ENCODE data around the gene CCSER1. TPM values are rescaled to one million over a fixed set of nuclear protein-coding genes. Genes with fewer than 3 reads are reported as not detected.
A peak's percentile ranks its signal among the peaks of the same experiment; 100 is the strongest.

Gene CCSER1
- total and polyA plus RNA-seq, 2 donors (not counting 1 experiment from before 2014, with no cell fraction given): under 0.01 TPM; not detected in 1

- no peak for TF ChIP-seq EZH2 (IDR thresholded peaks at IDR 0.05; ENCODE audit: low read length, missing control alignments)
- no peak for TF ChIP-seq CTCF (conservative IDR thresholded peaks at IDR 0.05 in 1 of 2, IDR thresholded peaks at IDR 0.05 in 1 of 2; ENCODE audit: low read depth in 1 of 2, low read length in 2 of 2)
- Histone ChIP-seq H3K36me3 (ENCODE audit: control insufficient read depth, insufficient read depth, low read length) (no peaks in the 10 kb centered on the region), H3K4me3 (replicated peaks in 1 of 4; ENCODE audit: control extremely low read depth in 1 of 4, insufficient read depth in 1 of 4, low read depth in 3 of 4, low read length in 4 of 4) (no peak overlapping the region), H3K27me3 (ENCODE audit: control insufficient read depth, insufficient read depth, low read length) (no peaks in the 10 kb centered on the region), H3K9me3 (ENCODE audit: control insufficient read depth, insufficient read depth, low read depth, low read length) (no peaks in the 10 kb centered on the region), H4K20me1 (ENCODE audit: control insufficient read depth, extremely low read depth, insufficient read depth, low read length) (no peaks in the 10 kb centered on the region), H3K27ac (ENCODE audit: insufficient read depth, low read length) (no peak overlapping the region), H3K4me2 (ENCODE audit: extremely low read depth, insufficient read depth, low read length) (no peak overlapping the region), H3K79me2 (ENCODE audit: control insufficient read depth, insufficient read depth, low read length) (no peaks in the 10 kb centered on the region), H3K9ac (ENCODE audit: insufficient read depth, low read length) (no peak overlapping the region), H2AFZ (ENCODE audit: low read length) (no peak overlapping the region), H3K4me1 (ENCODE audit: control insufficient read depth, extremely low read depth, insufficient read depth, low read length) (no peaks in the 10 kb centered on the region)
- DNase-seq (ENCODE audit: low read depth in 2 of 2): no peak
Observed at GRCh38 chr4:90840828-90841227, 713.6 kb downstream of the CCSER1 start.

- Histone ChIP-seq H2AFZ (ENCODE audit: low read length) (no peak overlapping the region), H3K4me2 (ENCODE audit: extremely low read depth, insufficient read depth, low read length) (no peak overlapping the region), H3K4me1 (ENCODE audit: control insufficient read depth, extremely low read depth, insufficient read depth, low read length) (no peaks in the 10 kb centered on the region), H3K27ac (ENCODE audit: insufficient read depth, low read length) (no peak overlapping the region), H3K36me3 (ENCODE audit: control insufficient read depth, insufficient read depth, low read length) (no peaks in the 10 kb centered on the region), H3K9ac (ENCODE audit: insufficient read depth, low read length) (no peak overlapping the region), H3K27me3 (ENCODE audit: control insufficient read depth, insufficient read depth, low read length) (no peaks in the 10 kb centered on the region), H3K79me2 (ENCODE audit: control insufficient read depth, insufficient read depth, low read length) (no peaks in the 10 kb centered on the region), H4K20me1 (ENCODE audit: control insufficient read depth, extremely low read depth, insufficient read depth, low read length) (no peaks in the 10 kb centered on the region), H3K4me3 (replicated peaks in 1 of 4; ENCODE audit: control extremely low read depth in 1 of 4, insufficient read depth in 1 of 4, low read depth in 3 of 4, low read length in 4 of 4) (no peak overlapping the region), H3K9me3 (ENCODE audit: control insufficient read depth, insufficient read depth, low read depth, low read length) (no peaks in the 10 kb centered on the region)
- DNase-seq (ENCODE audit: low read depth in 2 of 2): peak; percentile 28 to 40
- TF ChIP-seq EZH2 (IDR thresholded peaks at IDR 0.05; ENCODE audit: low read length, missing control alignments): no peak
- TF ChIP-seq CTCF (conservative IDR thresholded peaks at IDR 0.05 in 1 of 2, IDR thresholded peaks at IDR 0.05 in 1 of 2; ENCODE audit: low read depth in 1 of 2, low read length in 2 of 2): no peak
Observed at GRCh38 chr4:90841676-90842075, 714.5 kb downstream of the CCSER1 start.

- Histone ChIP-seq H3K4me1 (ENCODE audit: control insufficient read depth, extremely low read depth, insufficient read depth, low read length) (no peaks in the 10 kb centered on the region), H3K27me3 (ENCODE audit: control insufficient read depth, insufficient read depth, low read length) (no peaks in the 10 kb centered on the region), H3K27ac (ENCODE audit: insufficient read depth, low read length) (no peak overlapping the region), H3K79me2 (ENCODE audit: control insufficient read depth, insufficient read depth, low read length) (no peaks in the 10 kb centered on the region), H4K20me1 (ENCODE audit: control insufficient read depth, extremely low read depth, insufficient read depth, low read length) (no peaks in the 10 kb centered on the region), H3K9ac (ENCODE audit: insufficient read depth, low read length) (no peak overlapping the region), H3K9me3 (ENCODE audit: control insufficient read depth, insufficient read depth, low read depth, low read length) (no peaks in the 10 kb centered on the region), H3K36me3 (ENCODE audit: control insufficient read depth, insufficient read depth, low read length) (no peaks in the 10 kb centered on the region), H3K4me3 (replicated peaks in 1 of 4; ENCODE audit: control extremely low read depth in 1 of 4, insufficient read depth in 1 of 4, low read depth in 3 of 4, low read length in 4 of 4) (no peak overlapping the region), H2AFZ (ENCODE audit: low read length) (no peak overlapping the region), H3K4me2 (ENCODE audit: extremely low read depth, insufficient read depth, low read length) (no peak overlapping the region)
- TF ChIP-seq CTCF (conservative IDR thresholded peaks at IDR 0.05 in 1 of 2, IDR thresholded peaks at IDR 0.05 in 1 of 2; ENCODE audit: low read depth in 1 of 2, low read length in 2 of 2): no peak
- no peak for TF ChIP-seq EZH2 (IDR thresholded peaks at IDR 0.05; ENCODE audit: low read length, missing control alignments)
- DNase-seq (ENCODE audit: low read depth in 2 of 2): no peak
Observed at GRCh38 chr4:90842960-90843359, 715.8 kb downstream of the CCSER1 start.

Data from fibroblast of lung (primary cell).